ENCODE measurements around the gene TPSAB1. TPM values are rescaled to one million over a fixed set of nuclear protein-coding genes. Genes with fewer than 3 reads are reported as not detected.

The TPSAB1 gene
- total and polyA plus RNA-seq, 4 donors: 0.23 to 10.8 (median 1.2) TPM

DNA sequence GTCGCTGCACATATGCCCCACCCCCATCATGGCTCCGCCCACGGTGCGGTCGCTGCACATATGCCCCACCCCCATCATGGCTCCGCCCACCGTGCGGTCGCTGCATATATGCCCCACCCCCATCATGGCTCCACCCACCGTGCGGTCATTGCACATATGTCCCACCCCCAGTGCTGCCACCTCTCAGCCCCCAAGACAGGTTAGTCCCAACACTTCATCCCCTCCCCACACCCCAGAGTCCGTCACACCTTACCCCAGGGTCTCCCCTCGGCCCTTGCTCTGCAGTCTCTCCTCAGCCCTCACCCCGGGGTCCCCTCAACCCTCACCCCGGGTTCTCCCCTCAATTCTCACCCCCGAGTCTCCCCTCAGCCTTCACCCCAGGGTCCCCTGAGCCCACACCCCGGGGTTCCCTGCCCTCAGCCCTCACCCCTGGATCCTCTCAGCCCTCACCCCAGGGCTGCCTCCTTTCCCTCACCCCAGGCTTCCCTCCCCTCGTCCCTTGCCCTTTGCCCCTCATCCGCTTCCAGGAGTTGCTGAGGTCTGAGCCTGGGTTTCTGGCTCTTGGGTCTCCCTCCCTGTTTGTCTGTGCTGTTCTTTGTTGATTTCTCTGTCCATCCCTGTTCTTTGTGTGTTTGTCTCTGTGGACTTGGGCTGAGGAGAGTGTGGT lies 41.0 kb upstream of the TPSAB1 start:
- Histone ChIP-seq H3K9ac (ENCODE audit: low read depth in 1 of 2, low read length in 2 of 2) (no peak overlapping the region), H3K27ac (ENCODE audit: low read depth in 1 of 2, low read length in 2 of 2) (no peak overlapping the region), H3K4me1 (ENCODE audit: control insufficient read depth in 4 of 4, insufficient read depth in 4 of 4, low read length in 3 of 4) (peaks cover 4 to 22% (median 12%) of the 10 kb centered on the region in 4 donors), H3K9me3 (ENCODE audit: control insufficient read depth in 4 of 4, low read length in 3 of 4) (no peaks in the 10 kb centered on the region), H3K4me3 (ENCODE audit: low read depth in 1 of 3, low read length in 3 of 3) (no peak overlapping the region), H3K27me3 (ENCODE audit: control insufficient read depth in 4 of 4, insufficient read depth in 4 of 4, low read length in 3 of 4) (no peaks in the 10 kb centered on the region), H3K36me3 (ENCODE audit: control insufficient read depth in 4 of 4, insufficient read depth in 3 of 4, low read depth in 1 of 4, low read length in 3 of 4) (peaks cover 0 to 26% (median 7%) of the 10 kb centered on the region in 4 donors)
- no peak for DNase-seq (ENCODE audit: low spot score)
- 72% methylated on average over 15 of the region's 19 CpGs for WGBS
- no peak for TF ChIP-seq EGR1 (IDR thresholded peaks at IDR 0.05; ENCODE audit: low read depth in 2 of 2)
- TF ChIP-seq HNF4G (IDR thresholded peaks at IDR 0.05): no peak
- TF ChIP-seq REST (IDR thresholded peaks at IDR 0.05): no peak
- TF ChIP-seq SP1 (IDR thresholded peaks at IDR 0.05): no peak

DNA sequence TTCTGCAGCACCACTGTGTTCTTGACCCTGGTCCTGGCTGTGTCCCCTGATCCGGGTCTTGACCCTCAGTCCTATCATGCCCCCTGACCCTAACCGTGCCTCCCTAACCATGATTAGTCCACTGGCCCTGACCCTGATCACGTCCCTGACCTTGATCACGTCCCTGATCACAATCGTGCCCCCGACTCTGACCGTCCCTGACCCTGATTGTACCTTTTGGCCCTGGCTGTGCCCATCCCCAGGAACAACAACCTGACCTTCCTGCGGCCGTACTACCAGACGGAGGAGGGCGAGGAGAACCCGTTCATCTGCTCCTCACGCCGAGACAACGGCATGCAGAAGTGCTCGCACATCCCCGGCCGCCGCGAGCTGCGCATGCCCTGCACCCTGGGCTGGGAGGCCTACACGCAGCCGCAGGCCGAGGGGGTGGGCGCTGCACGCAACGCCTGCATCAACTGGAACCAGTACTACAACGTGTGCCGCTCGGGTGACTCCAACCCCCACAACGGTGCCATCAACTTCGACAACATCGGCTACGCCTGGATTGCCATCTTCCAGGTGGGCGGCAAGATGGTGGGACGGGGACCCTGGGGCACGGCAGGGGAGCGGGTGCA lies 40.4 kb upstream of the TPSAB1 start:
- WGBS: 79% methylated on average over 38 of the region's 38 CpGs
- Histone ChIP-seq H3K9me3 (ENCODE audit: control insufficient read depth in 4 of 4, low read length in 3 of 4) (no peaks in the 10 kb centered on the region), H3K4me1 (ENCODE audit: control insufficient read depth in 4 of 4, insufficient read depth in 4 of 4, low read length in 3 of 4) (peaks cover 1 to 18% (median 10%) of the 10 kb centered on the region in 4 donors), H3K36me3 (ENCODE audit: control insufficient read depth in 4 of 4, insufficient read depth in 3 of 4, low read depth in 1 of 4, low read length in 3 of 4) (peaks cover 0 to 27% (median 8%) of the 10 kb centered on the region in 4 donors), H3K9ac (ENCODE audit: low read depth in 1 of 2, low read length in 2 of 2) (no peak overlapping the region), H3K4me3 (ENCODE audit: low read depth in 1 of 3, low read length in 3 of 3) (no peak overlapping the region), H3K27ac (ENCODE audit: low read depth in 1 of 2, low read length in 2 of 2) (no peak overlapping the region), H3K27me3 (ENCODE audit: control insufficient read depth in 4 of 4, insufficient read depth in 4 of 4, low read length in 3 of 4) (no peaks in the 10 kb centered on the region)
- TF ChIP-seq YY1 (IDR thresholded peaks at IDR 0.05) (no peak), HNF4A (conservative IDR thresholded peaks at IDR 0.05) (peak in 1 of 2 donors; percentile 56), RXRA (IDR thresholded peaks at IDR 0.05) (peak in 1 of 2 donors; percentile 75), ZBTB33 (IDR thresholded peaks at IDR 0.05) (no peak)
- DNase-seq (ENCODE audit: low spot score): no peak

DNA sequence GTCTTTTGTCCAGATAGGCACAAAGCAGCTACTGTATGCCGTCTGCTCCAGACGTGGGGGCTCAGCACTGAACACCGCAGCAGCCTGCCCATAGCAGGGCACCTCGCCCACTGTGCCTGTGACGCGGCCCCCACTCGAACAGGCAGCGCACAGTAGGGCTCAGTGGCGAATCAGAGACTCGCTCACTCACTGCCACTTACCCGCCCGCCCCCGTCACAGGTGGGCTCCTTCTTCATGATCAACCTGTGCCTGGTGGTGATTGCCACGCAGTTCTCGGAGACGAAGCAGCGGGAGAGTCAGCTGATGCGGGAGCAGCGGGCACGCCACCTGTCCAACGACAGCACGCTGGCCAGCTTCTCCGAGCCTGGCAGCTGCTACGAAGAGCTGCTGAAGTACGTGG lies 39.1 kb upstream of the TPSAB1 start:
- Histone ChIP-seq H3K4me1 (ENCODE audit: control insufficient read depth in 4 of 4, insufficient read depth in 4 of 4, low read length in 3 of 4) (peaks cover 1 to 17% (median 10%) of the 10 kb centered on the region in 4 donors), H3K4me3 (ENCODE audit: low read depth in 1 of 3, low read length in 3 of 3) (no peak overlapping the region), H3K9ac (ENCODE audit: low read depth in 1 of 2, low read length in 2 of 2) (no peak overlapping the region), H3K27me3 (ENCODE audit: control insufficient read depth in 4 of 4, insufficient read depth in 4 of 4, low read length in 3 of 4) (no peaks in the 10 kb centered on the region), H3K36me3 (ENCODE audit: control insufficient read depth in 4 of 4, insufficient read depth in 3 of 4, low read depth in 1 of 4, low read length in 3 of 4) (peaks cover 0 to 38% (median 11%) of the 10 kb centered on the region in 4 donors), H3K27ac (ENCODE audit: low read depth in 1 of 2, low read length in 2 of 2) (no peak overlapping the region), H3K9me3 (ENCODE audit: control insufficient read depth in 4 of 4, low read length in 3 of 4) (no peaks in the 10 kb centered on the region)
- DNase-seq (ENCODE audit: low spot score): no peak
- 95% methylated on average over 25 of the region's 25 CpGs for WGBS
- TF ChIP-seq NR2F2 (IDR thresholded peaks at IDR 0.05): no peak
- no peak for TF ChIP-seq RXRA (IDR thresholded peaks at IDR 0.05)
- TF ChIP-seq FOXA1 (IDR thresholded peaks at IDR 0.05): no peak
- no peak for TF ChIP-seq ZBTB33 (IDR thresholded peaks at IDR 0.05)
- no peak for TF ChIP-seq GABPA (IDR thresholded peaks at IDR 0.05 in 1 of 2, conservative IDR thresholded peaks at IDR 0.05 in 1 of 2)
- TF ChIP-seq TAF1 (conservative IDR thresholded peaks at IDR 0.05): no peak
- no peak for TF ChIP-seq RAD21 (IDR thresholded peaks at IDR 0.05)
- no peak for TF ChIP-seq HNF4G (IDR thresholded peaks at IDR 0.05)
- TF ChIP-seq ATF3 (IDR thresholded peaks at IDR 0.05): no peak
- TF ChIP-seq MAX (IDR thresholded peaks at IDR 0.05): no peak
- no peak for TF ChIP-seq JUND (IDR thresholded peaks at IDR 0.05)
- TF ChIP-seq, protein P1, sequence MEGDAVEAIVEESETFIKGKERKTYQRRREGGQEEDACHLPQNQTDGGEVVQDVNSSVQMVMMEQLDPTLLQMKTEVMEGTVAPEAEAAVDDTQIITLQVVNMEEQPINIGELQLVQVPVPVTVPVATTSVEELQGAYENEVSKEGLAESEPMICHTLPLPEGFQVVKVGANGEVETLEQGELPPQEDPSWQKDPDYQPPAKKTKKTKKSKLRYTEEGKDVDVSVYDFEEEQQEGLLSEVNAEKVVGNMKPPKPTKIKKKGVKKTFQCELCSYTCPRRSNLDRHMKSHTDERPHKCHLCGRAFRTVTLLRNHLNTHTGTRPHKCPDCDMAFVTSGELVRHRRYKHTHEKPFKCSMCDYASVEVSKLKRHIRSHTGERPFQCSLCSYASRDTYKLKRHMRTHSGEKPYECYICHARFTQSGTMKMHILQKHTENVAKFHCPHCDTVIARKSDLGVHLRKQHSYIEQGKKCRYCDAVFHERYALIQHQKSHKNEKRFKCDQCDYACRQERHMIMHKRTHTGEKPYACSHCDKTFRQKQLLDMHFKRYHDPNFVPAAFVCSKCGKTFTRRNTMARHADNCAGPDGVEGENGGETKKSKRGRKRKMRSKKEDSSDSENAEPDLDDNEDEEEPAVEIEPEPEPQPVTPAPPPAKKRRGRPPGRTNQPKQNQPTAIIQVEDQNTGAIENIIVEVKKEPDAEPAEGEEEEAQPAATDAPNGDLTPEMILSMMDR (IDR thresholded peaks at IDR 0.05; ENCODE audit: low read depth, low read length, missing input control): no peak
- TF ChIP-seq YY1 (IDR thresholded peaks at IDR 0.05): no peak
